Kidney epithelial cell (primary cell): ENCODE measurements around the gene CHAT. TPM values are rescaled to one million over a fixed set of nuclear protein-coding genes. Genes with fewer than 3 reads are reported as not detected.

ENCODE experiments used
- DNase-seq: peaks from one replicate; pipeline ENCODE4 v3.0.0-alpha.2; 2010; ENCODE audit warnings: low read depth
- H3K27me3 ChIP-seq: 2 replicates; pipeline ENCODE4 v1.6.0; 2011; ENCODE audit warnings: low read length; ENCODE audit not compliant: control insufficient read depth, insufficient read depth
- H3K36me3 ChIP-seq: 2 replicates; pipeline ENCODE4 v1.5.1; 2011; ENCODE audit warnings: low read length; ENCODE audit not compliant: control insufficient read depth, insufficient read depth
- H3K4me3 ChIP-seq: 2 replicates; pipeline ENCODE4 v1.5.1; 2011; ENCODE audit warnings: low read depth, mild to moderate bottlenecking, control low read depth, low read length
- CTCF ChIP-seq: IDR thresholded peaks from 2 replicates; pipeline ENCODE4 v1.5.1; 2011; ENCODE audit warnings: mild to moderate bottlenecking, moderate library complexity, low read length, control low read depth, inconsistent platforms; ENCODE audit not compliant: insufficient read depth, poor library complexity, severe bottlenecking
- total RNA-seq: library from RNA; depleted of rRNA; stranded (reverse); fragments of >200 nt; gene quantifications from 2 replicates; pipeline ENCODE4 v1.2.3, GENCODE V29; 2015

Gene CHAT
- total RNA-seq, 1 donor from 2014 or later: not detected

- no peaks in the 10 kb centered on the region for H3K36me3 ChIP-seq
- H3K27me3 ChIP-seq: peaks cover 64% of the 10 kb centered on the region
- no peak for DNase-seq
- no peak overlapping the region for H3K4me3 ChIP-seq
- no peak for TF ChIP-seq CTCF
Measured at GRCh38 chr10:49608166-49609005, 5.5 kb upstream of the CHAT start.

GRCh38 chr10:49609006-49609282 is 4.9 kb upstream of the CHAT start:
- DNase-seq: no peak
- no peak overlapping the region for H3K4me3 ChIP-seq
- no peak for TF ChIP-seq CTCF
- H3K36me3 ChIP-seq: no peaks in the 10 kb centered on the region
- peaks cover 69% of the 10 kb centered on the region for H3K27me3 ChIP-seq

GRCh38 chr10:49609283-49610113 is 4.3 kb upstream of the CHAT start:
- Histone ChIP-seq H3K36me3 (no peaks in the 10 kb centered on the region), H3K27me3 (peaks cover 74% of the 10 kb centered on the region), H3K4me3 (no peak overlapping the region)
- TF ChIP-seq CTCF: no peak
- no peak for DNase-seq

GRCh38 chr10:49610114-49610457 is 3.8 kb upstream of the CHAT start, which contains the start of gene SLC18A3:
Gene SLC18A3 (plus strand): TSS chr10:49610310. CDS start chr10:49610741, 431 bp downstream.
- DNase-seq: no peak

GRCh38 chr10:49610458-49611165 is 3.2 kb upstream of the CHAT start:
- no peak overlapping the region for H3K4me3 ChIP-seq
- no peaks in the 10 kb centered on the region for H3K36me3 ChIP-seq
- DNase-seq: no peak
- peaks cover 85% of the 10 kb centered on the region for H3K27me3 ChIP-seq
- TF ChIP-seq CTCF: no peak

More at GRCh38 chr10:49610114-49610457, 3.8 kb upstream of the CHAT start, which contains the start of gene SLC18A3:
- TF ChIP-seq CTCF: no peak
- Histone ChIP-seq H3K27me3 (peaks cover 79% of the 10 kb centered on the region), H3K4me3 (no peak within 1 kb of the TSS), H3K36me3 (no peaks in the 10 kb centered on the region)
